ENCODE data around the gene P2RY14.

Gene P2RY14

DNA sequence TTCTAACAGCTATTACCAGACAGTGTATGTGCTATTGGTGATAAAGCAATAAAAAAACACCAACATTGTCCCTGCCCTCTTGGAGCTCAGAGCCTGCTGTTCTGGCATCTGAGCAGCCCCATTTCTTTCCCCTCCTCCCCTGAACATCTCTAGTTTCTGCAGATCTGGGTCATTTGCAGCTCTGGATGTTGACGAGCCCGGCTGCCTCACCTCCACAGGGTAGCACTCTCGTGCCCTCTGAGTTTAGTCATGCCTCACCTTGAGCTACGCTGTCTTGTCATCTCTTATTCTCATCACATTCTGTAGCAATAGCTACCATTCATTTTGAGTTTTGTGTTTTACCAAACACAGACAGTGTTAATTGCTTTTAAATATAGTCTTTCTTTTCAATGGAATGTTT lies 45.4 kb downstream of the P2RY14 start:
- TF ChIP-seq TAF1 (IDR thresholded peaks at IDR 0.05; ENCODE audit: borderline replicate concordance, insufficient read depth, low read length) (no peak), SIN3A (IDR thresholded peaks at IDR 0.05; ENCODE audit: borderline replicate concordance, insufficient read depth, low read length) (no peak), FOXP2 (optimal IDR thresholded peaks at IDR 0.05; ENCODE audit: borderline replicate concordance, extremely low read depth, extremely low read length, insufficient read depth) (no peak), REST (IDR thresholded peaks at IDR 0.05; ENCODE audit: insufficient read depth in 1 of 2, low read depth in 2 of 2, low read length in 2 of 2) (no peak), POLR2AphosphoS5 (IDR thresholded peaks at IDR 0.05; ENCODE audit: low read depth, low read length) (no peak)

DNA sequence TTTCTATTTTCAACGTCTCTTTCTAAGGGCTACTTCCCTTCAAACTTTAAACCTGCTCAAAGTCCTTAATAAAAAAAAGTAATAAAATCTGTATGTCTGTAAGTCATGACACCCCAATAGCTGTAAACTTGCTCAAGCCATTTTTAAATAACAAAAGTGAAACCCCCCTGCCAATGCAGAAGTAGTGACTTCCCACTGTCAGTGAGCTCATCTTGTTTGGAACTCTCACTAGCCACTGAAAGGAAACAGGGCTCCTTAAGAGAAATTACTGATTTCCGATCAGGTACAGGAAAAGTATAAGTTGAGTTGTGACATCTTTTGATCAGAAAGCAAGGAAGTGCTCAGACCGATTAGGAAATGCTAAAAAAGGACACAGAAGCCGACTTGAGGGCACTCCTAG lies 47.7 kb downstream of the P2RY14 start:
- TF ChIP-seq SIN3A (IDR thresholded peaks at IDR 0.05; ENCODE audit: borderline replicate concordance, insufficient read depth, low read length) = no peak
- no peak for TF ChIP-seq FOXP2 (optimal IDR thresholded peaks at IDR 0.05; ENCODE audit: borderline replicate concordance, extremely low read depth, extremely low read length, insufficient read depth)
- no peak for TF ChIP-seq REST (IDR thresholded peaks at IDR 0.05; ENCODE audit: insufficient read depth in 1 of 2, low read depth in 2 of 2, low read length in 2 of 2)
- no peak for TF ChIP-seq POLR2AphosphoS5 (IDR thresholded peaks at IDR 0.05; ENCODE audit: low read depth, low read length)
- TF ChIP-seq TAF1 (IDR thresholded peaks at IDR 0.05; ENCODE audit: borderline replicate concordance, insufficient read depth, low read length) = no peak

DNA sequence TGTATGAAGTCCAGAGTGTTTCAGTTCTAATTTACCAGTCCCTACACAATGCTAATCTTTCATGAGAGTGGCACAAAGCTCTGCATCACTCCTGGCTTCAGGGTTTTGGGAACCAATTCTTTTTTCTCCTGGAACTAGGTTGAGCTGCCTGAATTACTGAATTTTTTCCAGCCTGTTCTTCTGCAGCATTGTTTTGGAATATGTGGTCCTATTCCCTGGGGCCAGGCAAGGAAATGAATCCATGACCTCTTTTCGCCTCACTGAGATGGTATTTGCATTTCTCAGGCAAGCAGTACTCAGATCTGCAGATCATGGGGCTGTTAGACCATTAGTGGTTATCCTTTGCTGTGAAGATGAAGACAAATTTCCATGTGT lies 49.7 kb downstream of the P2RY14 start:
- no peak for TF ChIP-seq REST (IDR thresholded peaks at IDR 0.05; ENCODE audit: insufficient read depth in 1 of 2, low read depth in 2 of 2, low read length in 2 of 2)
- no peak for TF ChIP-seq SIN3A (IDR thresholded peaks at IDR 0.05; ENCODE audit: borderline replicate concordance, insufficient read depth, low read length)
- TF ChIP-seq FOXP2 (optimal IDR thresholded peaks at IDR 0.05; ENCODE audit: borderline replicate concordance, extremely low read depth, extremely low read length, insufficient read depth) = no peak
- TF ChIP-seq POLR2AphosphoS5 (IDR thresholded peaks at IDR 0.05; ENCODE audit: low read depth, low read length) = no peak
- TF ChIP-seq TAF1 (IDR thresholded peaks at IDR 0.05; ENCODE audit: borderline replicate concordance, insufficient read depth, low read length) = no peak

DNA sequence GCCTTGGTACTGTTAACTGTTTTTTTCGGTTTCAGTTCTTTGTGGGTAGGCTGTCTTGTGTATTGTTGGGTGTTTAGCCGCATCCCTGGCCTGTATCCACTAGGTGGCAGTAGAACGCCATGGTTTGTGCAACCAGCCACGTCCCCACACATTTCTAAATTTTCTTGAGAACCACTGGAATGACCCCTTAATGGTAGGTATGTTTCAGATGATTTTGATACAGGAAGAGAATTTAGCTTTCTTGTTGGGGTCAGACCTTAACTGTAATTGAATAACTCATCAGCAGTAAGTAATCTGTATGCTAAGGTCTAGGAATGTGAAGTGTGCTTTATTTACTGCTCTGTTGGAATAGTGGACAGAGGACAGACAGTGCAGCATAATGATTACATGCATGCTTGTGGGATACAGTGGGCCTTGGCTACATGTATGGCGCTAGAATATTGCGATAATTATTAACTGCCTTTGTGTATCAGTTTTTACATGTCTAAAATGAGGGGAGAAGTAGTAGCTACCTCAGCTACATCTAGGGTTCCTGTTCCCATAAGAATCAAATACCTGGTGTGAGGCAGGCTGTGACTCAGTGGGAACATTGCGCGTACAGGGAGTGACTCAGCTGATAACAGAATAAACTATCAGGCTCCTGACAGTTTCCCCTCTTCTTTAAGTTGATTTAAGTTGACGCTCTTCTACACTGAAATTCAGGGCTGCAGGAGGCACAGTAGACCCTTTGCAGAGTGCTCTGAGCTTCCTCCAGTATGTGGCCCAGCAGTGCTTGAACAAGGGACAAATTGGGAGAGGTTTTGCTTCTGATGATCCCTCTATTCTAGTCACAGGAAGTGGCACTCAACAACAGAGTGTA lies 50.3 kb downstream of the P2RY14 start:
- TF ChIP-seq REST (IDR thresholded peaks at IDR 0.05; ENCODE audit: insufficient read depth in 1 of 2, low read depth in 2 of 2, low read length in 2 of 2) = no peak
- TF ChIP-seq FOXP2 (optimal IDR thresholded peaks at IDR 0.05; ENCODE audit: borderline replicate concordance, extremely low read depth, extremely low read length, insufficient read depth) = no peak
- TF ChIP-seq POLR2AphosphoS5 (IDR thresholded peaks at IDR 0.05; ENCODE audit: low read depth, low read length) = no peak
- no peak for TF ChIP-seq TAF1 (IDR thresholded peaks at IDR 0.05; ENCODE audit: borderline replicate concordance, insufficient read depth, low read length)
- no peak for TF ChIP-seq SIN3A (IDR thresholded peaks at IDR 0.05; ENCODE audit: borderline replicate concordance, insufficient read depth, low read length)
